ENCODE data around the gene WASL.
"Not testable (repeated sequence)": the region's sequence is repeated elsewhere in the genome, so short reads cannot be mapped to it uniquely, and the experiment has no call there.

WASL gene

GRCh38 chr7:123782071-123782798, 33.4 kb upstream of the WASL start:
- no peak for DNase-seq (ENCODE audit: low read depth)
- no peak overlapping the region for H3K4me3 ChIP-seq (ENCODE audit: control insufficient read depth, low read depth, low read length)
- TF ChIP-seq, protein P1, sequence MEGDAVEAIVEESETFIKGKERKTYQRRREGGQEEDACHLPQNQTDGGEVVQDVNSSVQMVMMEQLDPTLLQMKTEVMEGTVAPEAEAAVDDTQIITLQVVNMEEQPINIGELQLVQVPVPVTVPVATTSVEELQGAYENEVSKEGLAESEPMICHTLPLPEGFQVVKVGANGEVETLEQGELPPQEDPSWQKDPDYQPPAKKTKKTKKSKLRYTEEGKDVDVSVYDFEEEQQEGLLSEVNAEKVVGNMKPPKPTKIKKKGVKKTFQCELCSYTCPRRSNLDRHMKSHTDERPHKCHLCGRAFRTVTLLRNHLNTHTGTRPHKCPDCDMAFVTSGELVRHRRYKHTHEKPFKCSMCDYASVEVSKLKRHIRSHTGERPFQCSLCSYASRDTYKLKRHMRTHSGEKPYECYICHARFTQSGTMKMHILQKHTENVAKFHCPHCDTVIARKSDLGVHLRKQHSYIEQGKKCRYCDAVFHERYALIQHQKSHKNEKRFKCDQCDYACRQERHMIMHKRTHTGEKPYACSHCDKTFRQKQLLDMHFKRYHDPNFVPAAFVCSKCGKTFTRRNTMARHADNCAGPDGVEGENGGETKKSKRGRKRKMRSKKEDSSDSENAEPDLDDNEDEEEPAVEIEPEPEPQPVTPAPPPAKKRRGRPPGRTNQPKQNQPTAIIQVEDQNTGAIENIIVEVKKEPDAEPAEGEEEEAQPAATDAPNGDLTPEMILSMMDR (IDR thresholded peaks at IDR 0.05; ENCODE audit: control insufficient read depth, insufficient read depth, low read depth, low read length, missing control alignments), result no peak

DNA sequence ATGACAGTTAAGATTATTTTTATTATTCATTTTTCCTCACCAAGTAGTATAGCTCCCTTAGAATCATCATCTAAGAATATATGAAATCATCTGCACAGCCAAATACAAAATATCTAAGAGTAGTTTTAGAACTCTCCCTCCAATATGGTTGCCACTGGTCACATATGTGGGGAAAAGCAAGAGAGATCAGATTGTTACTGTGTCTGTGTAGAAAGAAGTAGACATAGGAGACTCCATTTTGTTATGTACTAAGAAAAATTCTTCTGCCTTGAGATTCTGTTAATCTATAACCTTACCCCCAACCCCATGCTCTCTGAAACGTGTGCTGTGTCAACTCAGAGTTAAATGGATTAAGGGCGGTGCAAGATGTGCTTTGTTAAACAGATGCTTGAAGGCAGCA, 31.7 kb upstream of the WASL start:
- H3K4me3 ChIP-seq (ENCODE audit: control insufficient read depth, low read depth, low read length); DNase-seq (ENCODE audit: low read depth): not testable (repeated sequence)

- no peak overlapping the region for H3K4me3 ChIP-seq (ENCODE audit: control insufficient read depth, low read depth, low read length)
- no peak for DNase-seq (ENCODE audit: low read depth)
- TF ChIP-seq, protein P1 (IDR thresholded peaks at IDR 0.05; ENCODE audit: control insufficient read depth, insufficient read depth, low read depth, low read length, missing control alignments), result no peak
Observed at GRCh38 chr7:123774496-123774895, 25.7 kb upstream of the WASL start.

GRCh38 chr7:123773481-123773880, 24.7 kb upstream of the WASL start:
- DNase-seq (ENCODE audit: low read depth), result no peak
- H3K4me3 ChIP-seq (ENCODE audit: control insufficient read depth, low read depth, low read length), result no peak overlapping the region
- TF ChIP-seq, protein P1 (IDR thresholded peaks at IDR 0.05; ENCODE audit: control insufficient read depth, insufficient read depth, low read depth, low read length, missing control alignments), result no peak

- no peak for DNase-seq (ENCODE audit: low read depth)
- no peak overlapping the region for H3K4me3 ChIP-seq (ENCODE audit: control insufficient read depth, low read depth, low read length)
- TF ChIP-seq, protein P1 (IDR thresholded peaks at IDR 0.05; ENCODE audit: control insufficient read depth, insufficient read depth, low read depth, low read length, missing control alignments), result no peak
Observed at GRCh38 chr7:123772652-123773051, 23.8 kb upstream of the WASL start.

- H3K4me3 ChIP-seq (ENCODE audit: control insufficient read depth, low read depth, low read length), result no peak overlapping the region
- TF ChIP-seq, protein P1 (IDR thresholded peaks at IDR 0.05; ENCODE audit: control insufficient read depth, insufficient read depth, low read depth, low read length, missing control alignments), result no peak
- no peak for DNase-seq (ENCODE audit: low read depth)
Observed at GRCh38 chr7:123771846-123772245, 23.0 kb upstream of the WASL start.

DNA sequence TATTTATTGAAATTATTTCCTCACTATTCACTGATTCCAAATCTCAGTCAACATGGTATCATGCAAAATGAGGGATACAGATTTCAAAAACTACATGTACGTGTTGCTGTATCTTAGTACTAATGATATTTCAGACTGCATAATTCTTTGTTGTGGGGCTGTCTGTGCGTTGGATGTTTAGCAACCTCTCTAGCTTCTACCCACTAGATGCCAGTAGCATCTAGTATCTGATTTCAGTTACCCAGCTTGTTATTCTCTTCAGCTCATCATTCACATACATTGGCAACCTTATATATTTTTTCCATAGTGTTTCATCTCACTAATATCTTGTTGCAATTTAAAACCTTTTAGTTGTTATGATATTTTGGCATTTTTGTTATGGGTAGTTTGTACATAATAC, 22.5 kb upstream of the WASL start:
- no peak overlapping the region for H3K4me3 ChIP-seq (ENCODE audit: control insufficient read depth, low read depth, low read length)
- TF ChIP-seq, protein P1 (IDR thresholded peaks at IDR 0.05; ENCODE audit: control insufficient read depth, insufficient read depth, low read depth, low read length, missing control alignments), result no peak
- no peak for DNase-seq (ENCODE audit: low read depth)
